Ishikawa (cell line): ENCODE data around the gene GTPBP2.

Experiments
- CEBPB ChIP-seq: IDR thresholded peaks from 2 replicates; pipeline ENCODE4 v1.6.1; 2012
- CREB1 ChIP-seq: IDR thresholded peaks from 2 replicates; pipeline ENCODE4 v1.6.1; 2012; ENCODE audit warnings: low read depth
- EGR1 ChIP-seq: IDR thresholded peaks from 2 replicates; pipeline ENCODE4 v1.6.1; 2012
- EP300 ChIP-seq: IDR thresholded peaks from 2 replicates; pipeline ENCODE4 v1.6.1; 2012; ENCODE audit warnings: borderline replicate concordance
- FOXM1 ChIP-seq: IDR thresholded peaks from 2 replicates; pipeline ENCODE4 v1.6.1; 2012; ENCODE audit warnings: low read depth, borderline replicate concordance
- MAX ChIP-seq: IDR thresholded peaks from 2 replicates; pipeline ENCODE4 v1.6.1; 2012
- NFIC ChIP-seq: IDR thresholded peaks from 2 replicates; pipeline ENCODE4 v1.6.1; 2012
- RAD21 ChIP-seq: IDR thresholded peaks from 2 replicates; pipeline ENCODE4 v1.6.1; 2012; ENCODE audit warnings: low read depth
- REST ChIP-seq: IDR thresholded peaks from 2 replicates; pipeline ENCODE4 v1.6.1; 2012; ENCODE audit warnings: low read depth, mild to moderate bottlenecking
- TAF1 ChIP-seq: IDR thresholded peaks from 2 replicates; pipeline ENCODE4 v1.6.1; 2012; ENCODE audit warnings: low read depth, mild to moderate bottlenecking
- TCF12 ChIP-seq: IDR thresholded peaks from 2 replicates; pipeline ENCODE4 v1.6.1; 2012; ENCODE audit warnings: low read depth
- TEAD4 ChIP-seq: IDR thresholded peaks from 2 replicates; pipeline ENCODE4 v1.6.1; 2012
- USF1 ChIP-seq: IDR thresholded peaks from 2 replicates; pipeline ENCODE4 v1.6.1; 2012
- YY1 ChIP-seq: IDR thresholded peaks from 2 replicates; pipeline ENCODE4 v1.6.1; 2012; ENCODE audit warnings: low read depth
- ZBTB7A ChIP-seq: IDR thresholded peaks from 2 replicates; pipeline ENCODE4 v1.6.1; 2012; ENCODE audit warnings: low read depth

GTPBP2 gene

GRCh38 chr6:43667245-43668150, 38.4 kb upstream of the GTPBP2 start:
- TF ChIP-seq CREB1 = no peak
- TF ChIP-seq MAX = no peak
- TF ChIP-seq EP300 = no peak
- TF ChIP-seq RAD21 = peak; percentile 94
- TF ChIP-seq USF1 = no peak
- no peak for TF ChIP-seq ZBTB7A
- TF ChIP-seq TEAD4 = no peak

- no peak for TF ChIP-seq YY1
- no peak for TF ChIP-seq CEBPB
- no peak for TF ChIP-seq USF1
- TF ChIP-seq FOXM1 = no peak
- no peak for TF ChIP-seq REST
- TF ChIP-seq TAF1 = no peak
- no peak for TF ChIP-seq ZBTB7A
- no peak for TF ChIP-seq TEAD4
- no peak for TF ChIP-seq RAD21
Observed at GRCh38 chr6:43666196-43666920, 37.3 kb upstream of the GTPBP2 start.

- TF ChIP-seq ZBTB7A (no peak), TEAD4 (0 out of 2 replicates have a peak, but pooled peaks have one; percentile 14)
Observed at GRCh38 chr6:43665376-43665775, 36.3 kb upstream of the GTPBP2 start.

- TF ChIP-seq TEAD4 (no peak), EGR1 (no peak), CREB1 (no peak), REST (no peak), EP300 (no peak), CEBPB (no peak), RAD21 (no peak), NFIC (no peak), USF1 (no peak)
Observed at GRCh38 chr6:43658161-43658560, 29.1 kb upstream of the GTPBP2 start.

- TF ChIP-seq NFIC = no peak
- no peak for TF ChIP-seq RAD21
- TF ChIP-seq EGR1 = no peak
Observed at GRCh38 chr6:43657221-43657802, 28.2 kb upstream of the GTPBP2 start.

- TF ChIP-seq FOXM1 (no peak), ZBTB7A (no peak), NFIC (no peak), RAD21 (no peak), MAX (no peak), TCF12 (no peak), TEAD4 (no peak), REST (no peak), YY1 (no peak), EGR1 (no peak), CREB1 (no peak), CEBPB (no peak), EP300 (no peak), USF1 (no peak), TAF1 (no peak)
Observed at GRCh38 chr6:43648248-43648647, 19.2 kb upstream of the GTPBP2 start.
